ENCODE data around the gene RALB. TPM values are rescaled to one million over a fixed set of nuclear protein-coding genes. Genes with fewer than 3 reads are reported as not detected.
A peak's percentile ranks its signal among the peaks of the same experiment; 100 is the strongest.

Gene RALB, protein sequence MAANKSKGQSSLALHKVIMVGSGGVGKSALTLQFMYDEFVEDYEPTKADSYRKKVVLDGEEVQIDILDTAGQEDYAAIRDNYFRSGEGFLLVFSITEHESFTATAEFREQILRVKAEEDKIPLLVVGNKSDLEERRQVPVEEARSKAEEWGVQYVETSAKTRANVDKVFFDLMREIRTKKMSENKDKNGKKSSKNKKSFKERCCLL
- 11.0 and 14.1 TPM in 2 replicates for polyA plus RNA-seq (2014; cell fraction: cytosol; rRNA removed)
- polyA plus RNA-seq (2014; cell fraction: nucleus; rRNA removed), result 4.6 and 6.6 TPM in 2 replicates

DNA sequence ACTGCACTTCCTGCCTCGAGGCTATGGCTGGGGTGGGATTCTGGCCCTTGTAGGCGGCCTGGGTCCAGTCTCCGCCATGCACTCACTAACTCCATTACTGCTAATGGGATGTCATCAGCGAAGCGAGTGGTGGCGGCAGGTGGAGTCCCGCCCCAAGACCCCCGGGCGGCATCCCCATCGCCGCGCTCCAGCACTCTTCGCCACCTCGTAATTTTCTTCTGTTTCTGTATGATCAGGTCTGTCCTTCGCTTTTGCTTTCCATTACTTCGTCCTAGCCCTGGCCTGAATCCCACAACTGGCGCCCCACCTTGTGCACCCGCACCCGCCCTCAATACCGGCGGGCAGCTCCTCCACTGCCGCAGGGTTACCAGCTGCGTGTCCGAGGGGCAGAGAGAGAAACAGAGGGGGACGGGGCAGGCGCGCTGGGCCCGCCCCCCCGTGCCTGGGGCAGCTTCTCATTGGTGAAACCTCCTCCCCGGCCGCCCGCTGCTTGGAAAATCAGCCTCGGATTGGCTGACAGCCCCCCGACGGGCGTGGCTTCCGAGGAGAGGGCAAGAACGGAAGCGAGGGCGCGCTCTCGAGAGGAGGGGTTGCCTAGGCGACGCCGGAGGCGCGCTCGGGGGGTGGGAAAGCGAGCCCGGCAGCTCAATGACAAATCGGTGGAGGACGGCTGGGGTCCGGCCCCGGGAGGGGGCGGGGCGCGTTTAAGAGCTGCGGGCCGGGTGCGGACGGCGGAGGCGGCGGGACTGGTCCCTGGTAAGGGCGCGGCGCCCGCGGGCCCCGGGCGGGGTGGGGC lies at the start of gene RALB:
RALB (plus strand) TSS at position 628 of the 796 bp plus-strand sequence. CDS start 25,813 bp downstream, outside the sequence.
- DNase-seq (ENCODE audit: low spot score), result peak; percentile 97

DNA sequence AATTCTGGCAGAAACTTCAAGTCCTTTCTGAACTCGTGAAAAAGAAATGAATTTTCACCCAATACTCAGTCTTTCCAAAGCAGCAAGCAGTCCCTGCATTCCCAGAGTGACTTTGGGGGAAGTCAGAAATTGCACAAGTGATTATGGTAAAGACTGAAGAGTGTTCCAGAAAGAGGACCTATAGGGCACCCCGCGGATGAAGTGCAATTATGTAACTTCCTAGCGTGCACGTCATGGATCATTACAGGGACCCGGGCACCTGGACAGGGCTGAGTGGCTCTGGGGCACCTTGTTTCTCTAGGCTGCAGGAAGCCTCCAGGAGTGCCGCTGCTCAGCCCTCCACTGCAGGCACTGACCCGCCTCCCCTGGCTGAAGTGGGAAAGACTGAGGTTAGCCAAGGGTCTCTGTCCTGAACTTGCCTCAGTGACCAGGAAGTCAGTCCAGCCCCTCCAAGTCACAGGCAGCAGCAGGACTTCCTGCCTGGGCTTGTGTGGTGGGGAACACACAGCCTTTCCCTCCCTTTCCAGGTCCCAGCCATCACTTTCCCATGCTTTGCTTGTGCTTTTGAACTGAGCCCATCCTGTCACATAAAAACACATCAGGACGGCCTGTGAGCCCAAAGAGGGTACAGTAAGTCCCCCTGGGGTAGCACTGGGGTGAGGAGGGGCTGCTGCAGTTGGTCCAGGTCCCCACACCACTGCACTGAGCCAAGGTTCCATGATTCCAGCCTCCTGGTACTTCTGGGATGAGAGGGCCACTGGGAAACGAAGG lies 49.2 kb upstream of the RALB start:
- no peak for DNase-seq (ENCODE audit: low spot score)

GRCh38 chr2:120204022-120204405 lies 48.6 kb upstream of the RALB start:
- peak; percentile 35 for DNase-seq (ENCODE audit: low spot score)

DNA sequence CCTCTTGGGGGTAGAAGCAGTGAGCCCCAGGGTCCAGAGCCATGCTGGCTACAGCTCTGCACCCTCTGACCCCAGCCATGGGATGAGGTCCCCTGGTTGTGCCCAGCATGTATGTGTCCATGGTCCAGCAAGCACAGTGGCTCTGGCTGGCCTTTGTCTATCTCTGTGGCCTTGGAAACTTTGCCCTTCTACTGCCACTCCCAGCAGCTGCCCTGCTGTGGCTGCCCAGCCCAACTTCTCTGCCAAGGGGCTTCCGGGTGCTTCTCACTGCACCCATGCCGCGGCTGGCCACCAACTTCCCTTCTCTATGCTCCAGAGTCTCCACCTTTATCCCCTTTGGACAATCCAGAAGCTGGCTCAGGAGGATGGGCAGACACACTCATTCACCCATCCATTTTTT lies 48.2 kb upstream of the RALB start:
- no peak for DNase-seq (ENCODE audit: low spot score)

DNA sequence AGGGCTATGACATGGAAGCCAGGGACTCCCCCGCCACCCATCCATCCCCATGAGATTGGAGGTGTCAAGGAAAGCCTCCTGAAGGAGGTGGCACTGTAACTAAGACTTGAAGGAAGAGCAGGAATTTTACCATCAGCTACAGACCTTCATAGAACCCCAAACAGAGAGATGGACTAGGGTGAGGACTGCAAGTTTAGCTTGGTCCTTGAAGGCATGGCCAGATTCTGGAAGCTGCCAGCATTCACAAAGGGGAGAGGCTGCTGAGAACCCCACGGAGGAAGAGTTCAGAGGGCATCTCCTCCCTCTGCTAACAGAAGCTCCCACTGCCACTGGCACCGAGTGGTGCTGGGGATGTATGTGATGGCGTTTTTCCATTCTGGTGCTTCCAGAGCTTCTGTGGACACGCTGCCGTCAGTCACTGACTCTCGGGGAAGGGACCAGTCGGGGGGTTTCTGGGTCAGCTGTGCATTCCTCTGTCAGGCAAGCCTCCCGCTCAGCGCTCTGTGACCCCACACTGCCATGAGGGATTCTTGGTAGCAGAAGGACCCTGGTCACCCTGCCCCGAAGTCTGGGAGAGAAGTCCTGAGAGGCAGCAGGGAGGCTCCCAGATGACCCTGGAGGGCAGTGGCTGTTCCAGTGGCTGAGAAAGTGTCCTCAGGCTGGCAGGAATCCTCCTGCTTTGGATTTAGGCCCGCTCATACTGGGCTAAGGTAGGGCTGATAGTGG lies 47.5 kb upstream of the RALB start:
- no peak for DNase-seq (ENCODE audit: low spot score)

GRCh38 chr2:120206022-120206581 lies 46.5 kb upstream of the RALB start:
- peak; percentile 31 for DNase-seq (ENCODE audit: low spot score)

GRCh38 chr2:120208381-120209353 lies 44.0 kb upstream of the RALB start:
- no peak for DNase-seq (ENCODE audit: low spot score)

GRCh38 chr2:120209427-120210269 lies 43.0 kb upstream of the RALB start:
- no peak for DNase-seq (ENCODE audit: low spot score)

DNA sequence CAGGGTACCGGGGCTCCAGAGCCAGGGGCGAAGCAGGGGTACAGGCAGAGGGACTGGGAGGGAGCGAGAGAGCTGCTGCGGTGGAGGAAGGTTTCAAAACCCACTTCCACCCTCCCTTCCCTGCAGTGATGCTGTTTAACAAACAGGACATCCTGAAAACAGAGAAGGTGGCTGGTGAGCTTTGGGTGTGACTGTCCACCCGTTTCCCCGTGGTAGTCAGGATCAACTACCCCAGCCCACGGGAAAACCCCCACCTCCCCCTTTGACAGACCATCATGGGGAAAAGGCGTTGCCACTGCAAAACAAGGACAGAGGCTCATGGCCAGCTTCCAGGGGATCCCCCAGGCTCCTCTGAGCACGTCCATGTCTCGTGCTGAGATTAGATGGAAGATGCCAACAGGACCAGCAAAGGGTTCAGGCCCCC lies 42.4 kb upstream of the RALB start:
- DNase-seq (ENCODE audit: low spot score), result no peak

DNA sequence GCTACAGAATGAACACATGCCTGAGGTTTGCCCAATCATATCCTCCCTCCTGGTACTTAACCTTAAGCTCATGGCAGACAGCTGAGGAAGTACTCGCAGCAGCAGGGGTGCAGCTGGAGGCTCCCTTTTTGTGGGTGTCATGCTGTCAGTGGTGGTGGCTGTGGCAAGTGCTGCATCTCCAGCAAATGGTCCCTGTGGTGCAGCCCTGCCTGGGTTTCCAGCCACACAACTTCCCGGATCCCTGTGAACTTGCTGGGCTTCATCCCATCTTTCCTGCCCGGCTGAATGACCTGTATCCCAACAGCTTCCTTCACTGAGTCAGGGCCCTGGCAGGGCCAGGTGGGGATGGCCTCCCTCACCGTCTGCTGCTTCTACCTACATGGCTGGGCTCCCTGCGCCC lies 34.5 kb upstream of the RALB start:
- DNase-seq (ENCODE audit: low spot score), result no peak

DNA sequence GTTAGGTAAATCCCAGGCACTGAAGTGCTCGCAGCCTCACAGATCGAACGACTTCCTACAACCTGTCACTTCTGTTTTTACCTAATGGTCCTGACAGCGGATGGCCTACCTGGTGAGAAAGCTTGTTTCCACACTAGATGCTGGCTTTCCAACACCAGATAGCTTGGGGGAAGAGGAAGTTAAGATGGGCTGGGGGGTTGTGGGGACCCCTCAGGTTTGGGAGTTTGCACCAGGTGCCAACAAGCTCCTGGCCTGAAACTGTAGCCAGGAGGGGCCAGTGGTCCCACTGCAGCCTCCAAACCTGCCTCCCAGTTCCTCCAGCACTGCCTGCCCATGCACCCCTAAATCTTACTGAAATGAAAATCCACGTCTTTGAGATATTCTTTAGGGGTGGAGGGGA lies 33.4 kb upstream of the RALB start:
- no peak for DNase-seq (ENCODE audit: low spot score)

GRCh38 chr2:120219766-120220165 lies 32.9 kb upstream of the RALB start:
- no peak for DNase-seq (ENCODE audit: low spot score)

- DNase-seq (ENCODE audit: low spot score), result no peak
Observed at GRCh38 chr2:120220756-120221155, 31.9 kb upstream of the RALB start.

- DNase-seq (ENCODE audit: low spot score), result no peak
Observed at GRCh38 chr2:120221616-120222015, 31.0 kb upstream of the RALB start.

- no peak for DNase-seq (ENCODE audit: low spot score)
Observed at GRCh38 chr2:120222186-120223033, 30.2 kb upstream of the RALB start.

GRCh38 chr2:120223034-120223912 lies 29.4 kb upstream of the RALB start, which contains the start of gene TMEM185B:
TSS of gene TMEM185B (minus strand) at chr2:120223400. CDS start at chr2:120222976, 424 bp downstream.
- DNase-seq (ENCODE audit: low spot score), result peak; percentile 61

- no peak for DNase-seq (ENCODE audit: low spot score)
Observed at GRCh38 chr2:120224256-120224655, 28.4 kb upstream of the RALB start.

All from SK-N-DZ (cell line).